NCI-H2171 treated with DMSO at 0.1 percent for 48 hours (cell line): ENCODE measurements around the gene C6orf89.
A peak's percentile ranks its signal among the peaks of the same experiment; 100 is the strongest.

ENCODE experiments used
- DNase-seq: peaks from one replicate; lab custom pipeline; 2025; lab: John Stamatoyannopoulos, UW

C6orf89 gene, protein sequence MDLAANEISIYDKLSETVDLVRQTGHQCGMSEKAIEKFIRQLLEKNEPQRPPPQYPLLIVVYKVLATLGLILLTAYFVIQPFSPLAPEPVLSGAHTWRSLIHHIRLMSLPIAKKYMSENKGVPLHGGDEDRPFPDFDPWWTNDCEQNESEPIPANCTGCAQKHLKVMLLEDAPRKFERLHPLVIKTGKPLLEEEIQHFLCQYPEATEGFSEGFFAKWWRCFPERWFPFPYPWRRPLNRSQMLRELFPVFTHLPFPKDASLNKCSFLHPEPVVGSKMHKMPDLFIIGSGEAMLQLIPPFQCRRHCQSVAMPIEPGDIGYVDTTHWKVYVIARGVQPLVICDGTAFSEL

GRCh38 chr6:36885461-36886401 is at the start of gene C6orf89:
Gene C6orf89 (plus strand): TSS chr6:36885952. CDS start chr6:36899445, 13,493 bp downstream.
- DNase-seq = peak; percentile 99

DNA sequence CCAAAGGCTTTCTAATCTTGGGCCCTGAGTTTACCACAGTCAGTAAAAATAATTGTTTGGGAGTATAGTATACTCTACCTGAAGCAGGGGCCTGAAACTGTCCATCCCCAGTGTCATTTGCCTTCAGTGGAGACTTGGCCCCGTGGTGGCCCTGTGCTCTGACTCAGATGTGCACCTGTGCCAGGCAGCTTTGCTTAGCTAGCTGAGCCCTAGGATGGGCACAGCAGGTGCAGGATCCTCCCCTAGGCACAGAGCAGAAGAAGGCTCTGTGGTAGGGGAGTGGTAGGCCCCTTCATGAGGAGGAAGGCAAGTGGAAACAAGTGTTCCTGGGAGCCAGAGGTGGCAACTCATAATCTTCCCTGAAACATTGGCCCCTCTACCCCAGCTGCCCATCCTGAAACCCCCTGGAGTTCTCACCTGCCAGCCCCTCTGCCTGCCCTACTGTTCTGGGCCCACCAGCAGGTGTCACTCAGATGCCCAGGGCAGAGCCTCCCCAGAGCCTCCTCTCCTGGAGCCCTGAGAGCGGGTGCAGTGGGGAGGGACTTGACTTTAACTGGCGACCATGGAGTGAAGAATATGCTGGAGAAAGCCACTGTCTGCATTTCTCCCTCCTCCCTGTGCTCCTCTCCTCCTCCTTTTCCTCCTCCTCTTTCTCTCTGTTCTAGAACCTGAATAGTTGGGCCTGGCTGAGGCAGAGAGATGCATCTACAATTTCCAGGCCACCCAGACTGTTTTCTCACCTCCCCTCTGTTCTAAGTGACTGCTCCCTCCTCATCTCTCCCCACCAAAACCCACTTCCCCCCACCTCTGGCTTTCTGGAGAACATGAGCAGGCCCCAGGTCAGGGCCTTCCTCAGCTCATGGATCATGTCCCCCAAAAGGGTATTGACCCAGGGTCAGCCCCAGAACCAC is 49.4 kb upstream of the C6orf89 start:
- no peak for DNase-seq

GRCh38 chr6:36837022-36837339 is 48.8 kb upstream of the C6orf89 start:
- DNase-seq = no peak

DNA sequence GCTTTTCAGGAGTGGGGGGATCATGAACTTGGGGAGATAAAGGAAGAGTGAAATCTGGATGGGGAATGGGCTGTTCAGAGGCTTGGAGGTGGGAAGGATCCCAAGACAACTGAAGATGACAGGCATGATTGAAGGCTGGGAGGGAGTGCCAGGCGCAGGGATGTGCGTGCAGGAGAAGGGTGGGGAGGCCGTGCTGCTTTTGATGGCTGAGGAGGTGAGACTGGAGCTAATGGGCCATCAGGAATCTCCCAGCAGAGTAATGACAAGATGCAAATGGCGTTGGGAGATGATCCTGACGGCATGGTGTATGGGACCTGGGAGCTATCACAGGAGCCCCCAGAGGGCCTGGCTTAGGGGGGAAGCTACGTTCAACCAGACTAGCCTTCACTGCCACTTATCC is 48.1 kb upstream of the C6orf89 start:
- DNase-seq = no peak

GRCh38 chr6:36838896-36839748 is 46.6 kb upstream of the C6orf89 start, which contains the start of gene CPNE5:
Gene CPNE5 (minus strand): TSS chr6:36839444. CDS start chr6:36839377, 67 bp downstream.
- peak; percentile 38 for DNase-seq

- peak; percentile 43 for DNase-seq
Measured at GRCh38 chr6:36839749-36840431, 45.9 kb upstream of the C6orf89 start.

GRCh38 chr6:36840432-36841403 is 45.0 kb upstream of the C6orf89 start:
- DNase-seq = peak; percentile 6

DNA sequence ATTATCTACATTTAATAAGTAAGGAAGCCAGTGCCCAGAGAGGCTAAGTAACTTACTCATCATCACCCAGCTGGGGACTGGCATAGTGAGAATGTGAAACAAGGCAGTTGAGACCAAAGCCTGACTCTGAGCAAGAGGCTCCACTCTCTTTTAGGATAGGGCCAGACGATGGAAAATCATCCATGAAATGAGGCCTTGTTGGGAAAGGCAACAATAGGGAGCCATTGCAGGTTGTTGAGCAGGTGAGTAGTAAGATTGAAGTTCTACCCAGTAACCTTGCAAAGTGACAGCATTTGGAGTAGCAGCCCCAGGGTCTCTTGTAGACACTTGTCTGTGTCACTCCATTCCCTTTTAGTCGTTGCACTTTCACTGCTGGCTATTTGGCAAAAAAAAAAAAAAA is 44.0 kb upstream of the C6orf89 start:
- no peak for DNase-seq

GRCh38 chr6:36843170-36843569 is 42.6 kb upstream of the C6orf89 start:
- no peak for DNase-seq

GRCh38 chr6:36844232-36845170 is 41.3 kb upstream of the C6orf89 start:
- DNase-seq = no peak

GRCh38 chr6:36845233-36845632 is 40.5 kb upstream of the C6orf89 start:
- no peak for DNase-seq

DNA sequence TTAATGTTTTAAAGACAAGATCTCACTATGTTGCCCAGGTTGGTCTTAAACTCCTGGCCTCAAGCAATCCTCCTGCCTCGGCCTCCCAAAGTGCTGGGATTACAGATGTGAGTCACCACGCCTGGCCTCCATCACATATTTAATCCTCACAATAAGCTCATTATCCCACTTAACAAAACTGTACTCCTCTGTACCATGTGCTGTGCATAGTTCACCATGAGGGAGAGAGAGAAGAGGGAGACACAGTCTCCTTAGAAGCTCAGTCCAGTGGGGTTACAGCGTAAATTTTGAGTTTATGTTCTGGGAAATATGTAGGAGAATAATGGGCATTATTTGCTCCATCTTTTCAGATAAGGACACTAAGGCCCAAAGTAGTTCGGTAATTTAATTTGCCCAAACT is 38.6 kb upstream of the C6orf89 start:
- DNase-seq = no peak

GRCh38 chr6:36847991-36848390 is 37.8 kb upstream of the C6orf89 start:
- no peak for DNase-seq

- DNase-seq = peak; percentile 63
Measured at GRCh38 chr6:36848658-36849441, 36.9 kb upstream of the C6orf89 start.

DNA sequence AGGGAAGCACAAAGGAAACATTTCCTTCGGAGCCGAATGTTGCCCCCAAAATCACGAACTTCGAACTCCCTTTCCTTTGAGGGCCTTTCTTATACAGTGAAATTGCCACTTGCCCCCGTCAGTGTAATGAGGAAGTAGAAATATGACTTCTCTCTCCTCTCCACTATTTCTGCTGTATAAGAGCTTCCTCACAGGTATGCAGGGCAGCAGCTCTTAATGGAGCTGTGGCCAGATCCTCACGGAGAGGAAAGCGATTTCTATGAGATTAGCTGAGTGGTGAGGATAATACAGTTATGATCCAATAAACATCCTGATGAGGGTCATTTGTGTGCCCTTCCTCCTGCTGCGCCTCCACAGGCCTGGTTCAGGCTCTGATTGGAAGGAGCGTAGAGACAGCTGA is 35.7 kb upstream of the C6orf89 start:
- DNase-seq = no peak

DNA sequence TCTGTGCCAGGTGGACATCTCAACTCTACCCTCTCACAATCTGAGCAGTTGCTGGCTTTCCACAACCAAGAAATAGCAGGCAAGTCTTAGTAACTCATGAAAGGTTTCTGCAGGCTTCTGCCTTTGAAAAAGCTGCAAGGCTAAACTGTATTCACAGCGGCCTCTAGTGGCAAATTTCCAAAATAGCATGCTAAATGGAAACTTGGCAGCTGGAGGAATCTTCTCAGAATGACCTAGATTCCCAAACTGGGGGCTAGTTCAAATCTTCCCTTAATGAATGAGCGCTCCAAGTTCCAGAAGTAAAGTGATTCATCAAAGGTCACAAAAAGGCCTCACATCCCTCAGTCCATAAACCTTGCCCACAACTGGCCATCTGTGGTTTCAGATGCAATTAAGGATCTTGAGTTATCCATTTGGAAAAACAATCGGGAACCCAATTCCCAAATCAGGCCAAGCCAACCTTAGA is 34.6 kb upstream of the C6orf89 start:
- peak; percentile 69 for DNase-seq

DNA sequence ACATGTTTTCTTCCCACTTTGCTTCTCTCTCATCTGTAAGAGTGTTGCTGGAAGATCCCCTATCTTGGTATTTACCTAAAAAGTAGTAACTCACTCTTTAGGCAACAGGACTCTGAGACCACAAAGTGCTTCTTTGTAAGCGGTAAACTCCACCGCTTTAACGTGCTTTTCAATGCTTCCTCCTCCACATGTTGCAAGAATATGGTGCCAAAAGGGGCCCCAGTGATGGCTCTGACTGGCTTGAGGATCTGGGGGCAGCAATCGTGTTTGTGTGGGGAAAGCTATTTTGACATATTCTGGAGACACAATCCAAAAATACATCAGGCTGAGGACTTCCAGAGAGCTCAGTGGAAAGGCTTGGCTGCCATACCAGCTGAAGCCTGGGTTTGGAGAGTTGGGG is 34.1 kb upstream of the C6orf89 start:
- DNase-seq = no peak
